GM06990 (cell line): ENCODE measurements around the gene P2RY6.

Source experiments
- DNase-seq: peaks from one replicate; pipeline ENCODE4 v3.0.0-alpha.2; 2011; ENCODE audit not compliant: insufficient read length; ENCODE audit errors: extremely low read depth
- H3K27me3 ChIP-seq: replicated peaks from 2 replicates; pipeline ENCODE4 v1.6.0; 2011; ENCODE audit warnings: low read length; ENCODE audit not compliant: control insufficient read depth, insufficient read depth
- H3K36me3 ChIP-seq: 2 replicates; pipeline ENCODE4 v1.5.1; 2011; ENCODE audit warnings: low read length; ENCODE audit not compliant: control insufficient read depth, insufficient read depth
- H3K4me3 ChIP-seq: replicated peaks from 2 replicates; pipeline ENCODE4 v1.5.1; 2011; ENCODE audit warnings: low read depth, mild to moderate bottlenecking, control low read depth, low read length
- CTCF ChIP-seq: IDR thresholded peaks from 2 replicates; pipeline ENCODE4 v1.5.1; 2011; ENCODE audit warnings: low read length, control low read depth, mild to moderate bottlenecking, inconsistent platforms; ENCODE audit not compliant: insufficient read depth, poor library complexity, severe bottlenecking

The P2RY6 gene

DNA sequence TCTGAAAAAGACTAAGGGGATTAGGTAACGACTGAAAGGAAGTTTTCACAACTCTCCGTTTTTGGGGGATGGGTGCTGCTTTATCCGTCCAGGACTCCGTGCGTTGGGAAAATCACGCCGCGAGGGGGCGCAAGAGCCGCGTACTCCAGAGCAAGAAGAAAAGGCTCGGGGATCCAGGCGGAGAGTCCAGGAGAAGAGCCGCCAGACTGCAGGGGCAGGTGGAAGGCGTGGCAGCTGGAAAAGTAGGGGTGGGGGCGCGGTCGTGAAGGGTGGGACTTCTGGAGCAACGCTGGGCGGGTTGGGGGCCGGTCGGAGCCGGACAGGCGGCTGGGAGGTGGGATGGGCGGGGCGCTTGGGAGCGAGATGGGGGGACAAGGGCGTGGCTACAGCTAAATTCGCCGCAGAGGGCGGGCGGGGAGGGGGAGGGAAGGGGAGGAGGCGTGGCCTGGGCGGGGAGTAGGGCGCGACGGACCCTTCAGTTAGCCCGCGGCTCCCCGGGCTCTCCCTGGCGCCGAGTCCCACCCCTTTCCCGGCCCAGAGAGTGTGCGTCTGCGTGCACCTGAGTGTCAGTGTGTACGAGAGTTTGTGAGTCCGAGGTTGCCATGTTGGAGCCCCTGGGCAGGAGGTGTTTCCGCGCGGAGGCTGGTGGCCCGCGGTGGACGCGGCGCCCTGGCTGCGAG lies 35.3 kb downstream of the P2RY6 start:
- peak overlapping the region; percentile 80 for H3K4me3 ChIP-seq
- peak; percentile 80 for TF ChIP-seq CTCF
- DNase-seq = peak; percentile 88
- no peaks in the 10 kb centered on the region for H3K36me3 ChIP-seq
- no peaks in the 10 kb centered on the region for H3K27me3 ChIP-seq

- DNase-seq = no peak
- Histone ChIP-seq H3K4me3 (peak within 1 kb of the TSS; percentile 80), H3K27me3 (no peaks in the 10 kb centered on the region), H3K36me3 (no peaks in the 10 kb centered on the region)
- TF ChIP-seq CTCF = no peak
Measured at GRCh38 chr11:73308003-73308960, 36.1 kb downstream of the P2RY6 start, which contains the start of gene ARHGEF17. Gene ARHGEF17, plus strand, starts transcription at chr11:73308276. Its CDS starts 363 bp downstream, at chr11:73308639.

GRCh38 chr11:73308961-73309919 lies 37.1 kb downstream of the P2RY6 start:
- TF ChIP-seq CTCF = no peak
- peak overlapping the region; percentile 80 for H3K4me3 ChIP-seq
- H3K36me3 ChIP-seq = no peaks in the 10 kb centered on the region
- no peak for DNase-seq
- no peaks in the 10 kb centered on the region for H3K27me3 ChIP-seq

- H3K27me3 ChIP-seq = no peaks in the 10 kb centered on the region
- no peaks in the 10 kb centered on the region for H3K36me3 ChIP-seq
- no peak for TF ChIP-seq CTCF
- H3K4me3 ChIP-seq = no peak overlapping the region
- no peak for DNase-seq
Measured at GRCh38 chr11:73310076-73310475, 37.9 kb downstream of the P2RY6 start.

GRCh38 chr11:73310661-73311393 lies 38.7 kb downstream of the P2RY6 start:
- Histone ChIP-seq H3K27me3 (no peaks in the 10 kb centered on the region), H3K4me3 (no peak overlapping the region), H3K36me3 (no peaks in the 10 kb centered on the region)
- no peak for TF ChIP-seq CTCF
- DNase-seq = no peak
